Activated CD8-positive, alpha-beta memory T cell treated with anti-CD3 and anti-CD28 coated beads for 1 hour (primary cell): ENCODE measurements around the gene KRT25.

Experiments used
- DNase-seq, 2 donors: peaks; one replicate each; pipeline ENCODE4 v3.0.0-alpha.2; 2020; ENCODE audit warnings: low read depth in 1 of 2; ENCODE audit errors: extremely low read depth in 1 of 2

The KRT25 gene

GRCh38 chr17:40755231-40755630, at the start of gene KRT25:
KRT25 (minus strand) TSS chr17:40755331; CDS start chr17:40755271, 60 bp downstream.
- DNase-seq = no peak

- DNase-seq = peak; percentile 39 to 55
Observed at GRCh38 chr17:40803617-40804082, 48.5 kb upstream of the KRT25 start.

GRCh38 chr17:40801157-40801556, 46.0 kb upstream of the KRT25 start:
- no peak for DNase-seq

- DNase-seq = no peak
Observed at GRCh38 chr17:40800381-40800780, 45.2 kb upstream of the KRT25 start.

- no peak for DNase-seq
Observed at GRCh38 chr17:40799859-40800258, 44.7 kb upstream of the KRT25 start, which contains the start of gene KRT28. KRT28 (minus strand) TSS chr17:40799959; CDS start chr17:40799893, 66 bp downstream.

GRCh38 chr17:40796846-40797245, 41.7 kb upstream of the KRT25 start:
- DNase-seq = no peak

GRCh38 chr17:40795019-40795667, 40.0 kb upstream of the KRT25 start:
- no peak for DNase-seq

GRCh38 chr17:40794466-40794865, 39.3 kb upstream of the KRT25 start:
- no peak for DNase-seq

GRCh38 chr17:40793832-40794231, 38.7 kb upstream of the KRT25 start:
- DNase-seq = no peak

- DNase-seq = no peak
Observed at GRCh38 chr17:40791787-40792436, 36.8 kb upstream of the KRT25 start.

GRCh38 chr17:40791111-40791510, 36.0 kb upstream of the KRT25 start:
- no peak for DNase-seq

- DNase-seq = no peak
Observed at GRCh38 chr17:40782450-40782849, 27.3 kb upstream of the KRT25 start, which contains the start of gene KRT27. KRT27 (minus strand) TSS chr17:40782550; CDS start chr17:40782493, 57 bp downstream.

- DNase-seq = peak in 1 of 2 donors; percentile 5
Observed at GRCh38 chr17:40779181-40779909, 24.2 kb upstream of the KRT25 start.

- DNase-seq = no peak
Observed at GRCh38 chr17:40778461-40778860, 23.3 kb upstream of the KRT25 start.

GRCh38 chr17:40777971-40778370, 22.8 kb upstream of the KRT25 start:
- DNase-seq = no peak

- DNase-seq = no peak
Observed at GRCh38 chr17:40777459-40777858, 22.3 kb upstream of the KRT25 start.

GRCh38 chr17:40775945-40776344, 20.8 kb upstream of the KRT25 start:
- no peak for DNase-seq

- DNase-seq = no peak
Observed at GRCh38 chr17:40772101-40772500, 17.0 kb upstream of the KRT25 start, which contains the start of gene KRT26. KRT26 (minus strand) TSS chr17:40772201; CDS start chr17:40772113, 88 bp downstream.

GRCh38 chr17:40765657-40766056, 10.5 kb upstream of the KRT25 start:
- no peak for DNase-seq

- no peak for DNase-seq
Observed at GRCh38 chr17:40763752-40764151, 8.6 kb upstream of the KRT25 start.
